Measurements from ENCODE around the gene VANGL1. TPM values are rescaled to one million over a fixed set of nuclear protein-coding genes. Genes with fewer than 3 reads are reported as not detected.

The VANGL1 gene
- total and polyA plus RNA-seq, 2 of the 13 experiments (the other 11 are each of a cell fraction or from before 2014, with no cell fraction given) = 5.3 to 9.4 TPM

DNA sequence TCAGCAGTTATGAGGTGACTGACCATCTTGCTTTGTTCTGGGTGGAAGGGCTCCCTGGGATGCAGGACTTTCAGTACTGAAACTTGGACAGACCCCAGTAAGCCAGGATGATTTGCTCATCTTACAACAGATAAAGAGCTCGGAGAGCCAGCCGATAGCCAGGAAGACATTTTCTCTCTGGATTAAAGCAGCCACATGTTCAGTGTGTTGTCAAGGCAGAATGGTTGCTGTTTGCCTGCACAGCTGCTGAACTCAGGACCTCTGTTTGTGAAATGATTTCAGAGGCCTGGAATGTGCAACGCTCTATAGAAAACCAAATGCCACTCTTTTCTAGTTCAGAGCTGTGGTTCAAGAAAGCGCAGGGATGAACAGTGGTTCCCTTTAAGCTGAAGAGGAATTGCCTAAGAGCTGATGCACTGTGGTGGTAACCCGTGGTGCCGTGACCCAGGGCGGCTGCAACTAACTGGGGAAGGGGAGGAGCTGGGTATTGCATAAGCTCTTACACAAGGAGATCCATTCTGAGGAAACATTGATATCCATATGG is 86.0 kb downstream of the VANGL1 start (continued):
- 0 out of 2 replicates have a peak, but pooled peaks have one; percentile 16 for TF ChIP-seq ELF3 (CRISPR knock-in tag; IDR thresholded peaks at IDR 0.05)
- TF ChIP-seq SP2 (CRISPR knock-in tag; IDR thresholded peaks at IDR 0.05) = no peak
- no peak for TF ChIP-seq HMGA1 (CRISPR knock-in tag; conservative IDR thresholded peaks at IDR 0.05)
- TF ChIP-seq, protein P1, sequence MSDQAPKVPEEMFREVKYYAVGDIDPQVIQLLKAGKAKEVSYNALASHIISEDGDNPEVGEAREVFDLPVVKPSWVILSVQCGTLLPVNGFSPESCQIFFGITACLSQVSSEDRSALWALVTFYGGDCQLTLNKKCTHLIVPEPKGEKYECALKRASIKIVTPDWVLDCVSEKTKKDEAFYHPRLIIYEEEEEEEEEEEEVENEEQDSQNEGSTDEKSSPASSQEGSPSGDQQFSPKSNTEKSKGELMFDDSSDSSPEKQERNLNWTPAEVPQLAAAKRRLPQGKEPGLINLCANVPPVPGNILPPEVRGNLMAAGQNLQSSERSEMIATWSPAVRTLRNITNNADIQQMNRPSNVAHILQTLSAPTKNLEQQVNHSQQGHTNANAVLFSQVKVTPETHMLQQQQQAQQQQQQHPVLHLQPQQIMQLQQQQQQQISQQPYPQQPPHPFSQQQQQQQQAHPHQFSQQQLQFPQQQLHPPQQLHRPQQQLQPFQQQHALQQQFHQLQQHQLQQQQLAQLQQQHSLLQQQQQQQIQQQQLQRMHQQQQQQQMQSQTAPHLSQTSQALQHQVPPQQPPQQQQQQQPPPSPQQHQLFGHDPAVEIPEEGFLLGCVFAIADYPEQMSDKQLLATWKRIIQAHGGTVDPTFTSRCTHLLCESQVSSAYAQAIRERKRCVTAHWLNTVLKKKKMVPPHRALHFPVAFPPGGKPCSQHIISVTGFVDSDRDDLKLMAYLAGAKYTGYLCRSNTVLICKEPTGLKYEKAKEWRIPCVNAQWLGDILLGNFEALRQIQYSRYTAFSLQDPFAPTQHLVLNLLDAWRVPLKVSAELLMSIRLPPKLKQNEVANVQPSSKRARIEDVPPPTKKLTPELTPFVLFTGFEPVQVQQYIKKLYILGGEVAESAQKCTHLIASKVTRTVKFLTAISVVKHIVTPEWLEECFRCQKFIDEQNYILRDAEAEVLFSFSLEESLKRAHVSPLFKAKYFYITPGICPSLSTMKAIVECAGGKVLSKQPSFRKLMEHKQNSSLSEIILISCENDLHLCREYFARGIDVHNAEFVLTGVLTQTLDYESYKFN (CRISPR knock-in tag; conservative IDR thresholded peaks at IDR 0.05) = peak; percentile 34; the same call in 1 of the 2 replicates
- TF ChIP-seq ZSCAN20 (CRISPR knock-in tag; IDR thresholded peaks at IDR 0.05; ENCODE audit: borderline replicate concordance) = no peak
- TF ChIP-seq NR2F1 (CRISPR knock-in tag; IDR thresholded peaks at IDR 0.05) = 0 out of 4 replicates have a peak, but pooled peaks of 1 of the 2 experiments have one; percentile 45
- TF ChIP-seq ZNF20 (CRISPR knock-in tag; IDR thresholded peaks at IDR 0.05) = no peak
- TF ChIP-seq, protein P2, sequence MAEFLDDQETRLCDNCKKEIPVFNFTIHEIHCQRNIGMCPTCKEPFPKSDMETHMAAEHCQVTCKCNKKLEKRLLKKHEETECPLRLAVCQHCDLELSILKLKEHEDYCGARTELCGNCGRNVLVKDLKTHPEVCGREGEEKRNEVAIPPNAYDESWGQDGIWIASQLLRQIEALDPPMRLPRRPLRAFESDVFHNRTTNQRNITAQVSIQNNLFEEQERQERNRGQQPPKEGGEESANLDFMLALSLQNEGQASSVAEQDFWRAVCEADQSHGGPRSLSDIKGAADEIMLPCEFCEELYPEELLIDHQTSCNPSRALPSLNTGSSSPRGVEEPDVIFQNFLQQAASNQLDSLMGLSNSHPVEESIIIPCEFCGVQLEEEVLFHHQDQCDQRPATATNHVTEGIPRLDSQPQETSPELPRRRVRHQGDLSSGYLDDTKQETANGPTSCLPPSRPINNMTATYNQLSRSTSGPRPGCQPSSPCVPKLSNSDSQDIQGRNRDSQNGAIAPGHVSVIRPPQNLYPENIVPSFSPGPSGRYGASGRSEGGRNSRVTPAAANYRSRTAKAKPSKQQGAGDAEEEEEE (CRISPR knock-in tag; IDR thresholded peaks at IDR 0.05; ENCODE audit: borderline replicate concordance) = no peak
- no peak for TF ChIP-seq NR3C1 (CRISPR knock-in tag; IDR thresholded peaks at IDR 0.05)
- TF ChIP-seq, protein P3, sequence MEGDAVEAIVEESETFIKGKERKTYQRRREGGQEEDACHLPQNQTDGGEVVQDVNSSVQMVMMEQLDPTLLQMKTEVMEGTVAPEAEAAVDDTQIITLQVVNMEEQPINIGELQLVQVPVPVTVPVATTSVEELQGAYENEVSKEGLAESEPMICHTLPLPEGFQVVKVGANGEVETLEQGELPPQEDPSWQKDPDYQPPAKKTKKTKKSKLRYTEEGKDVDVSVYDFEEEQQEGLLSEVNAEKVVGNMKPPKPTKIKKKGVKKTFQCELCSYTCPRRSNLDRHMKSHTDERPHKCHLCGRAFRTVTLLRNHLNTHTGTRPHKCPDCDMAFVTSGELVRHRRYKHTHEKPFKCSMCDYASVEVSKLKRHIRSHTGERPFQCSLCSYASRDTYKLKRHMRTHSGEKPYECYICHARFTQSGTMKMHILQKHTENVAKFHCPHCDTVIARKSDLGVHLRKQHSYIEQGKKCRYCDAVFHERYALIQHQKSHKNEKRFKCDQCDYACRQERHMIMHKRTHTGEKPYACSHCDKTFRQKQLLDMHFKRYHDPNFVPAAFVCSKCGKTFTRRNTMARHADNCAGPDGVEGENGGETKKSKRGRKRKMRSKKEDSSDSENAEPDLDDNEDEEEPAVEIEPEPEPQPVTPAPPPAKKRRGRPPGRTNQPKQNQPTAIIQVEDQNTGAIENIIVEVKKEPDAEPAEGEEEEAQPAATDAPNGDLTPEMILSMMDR (CRISPR knock-in tag; IDR thresholded peaks at IDR 0.05) = no peak
- TF ChIP-seq ZNF678 (CRISPR knock-in tag; IDR thresholded peaks at IDR 0.05) = no peak
- TF ChIP-seq BORCS8-MEF2B (CRISPR knock-in tag; IDR thresholded peaks at IDR 0.05) = no peak
- TF ChIP-seq ZC3H13 (CRISPR knock-in tag; IDR thresholded peaks at IDR 0.05) = no peak
- TF ChIP-seq SP5 (CRISPR knock-in tag; IDR thresholded peaks at IDR 0.05; ENCODE audit: borderline replicate concordance, low read depth) = peak; percentile 65
- TF ChIP-seq HNRNPUL1 (IDR thresholded peaks at IDR 0.05; ENCODE audit: low read depth, low read length) = no peak
- no peak for TF ChIP-seq ZFP36L1 (CRISPR knock-in tag; IDR thresholded peaks at IDR 0.05)
- TF ChIP-seq, protein P4, sequence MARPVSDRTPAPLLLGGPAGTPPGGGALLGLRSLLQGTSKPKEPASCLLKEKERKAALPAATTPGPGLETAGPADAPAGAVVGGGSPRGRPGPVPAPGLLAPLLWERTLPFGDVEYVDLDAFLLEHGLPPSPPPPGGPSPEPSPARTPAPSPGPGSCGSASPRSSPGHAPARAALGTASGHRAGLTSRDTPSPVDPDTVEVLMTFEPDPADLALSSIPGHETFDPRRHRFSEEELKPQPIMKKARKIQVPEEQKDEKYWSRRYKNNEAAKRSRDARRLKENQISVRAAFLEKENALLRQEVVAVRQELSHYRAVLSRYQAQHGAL (CRISPR knock-in tag; IDR thresholded peaks at IDR 0.05; ENCODE audit: not compliant biosample characterization) = no peak
- TF ChIP-seq, protein P5, sequence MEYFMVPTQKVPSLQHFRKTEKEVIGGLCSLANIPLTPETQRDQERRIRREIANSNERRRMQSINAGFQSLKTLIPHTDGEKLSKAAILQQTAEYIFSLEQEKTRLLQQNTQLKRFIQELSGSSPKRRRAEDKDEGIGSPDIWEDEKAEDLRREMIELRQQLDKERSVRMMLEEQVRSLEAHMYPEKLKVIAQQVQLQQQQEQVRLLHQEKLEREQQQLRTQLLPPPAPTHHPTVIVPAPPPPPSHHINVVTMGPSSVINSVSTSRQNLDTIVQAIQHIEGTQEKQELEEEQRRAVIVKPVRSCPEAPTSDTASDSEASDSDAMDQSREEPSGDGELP (IDR thresholded peaks at IDR 0.05; ENCODE audit: borderline replicate concordance, low read depth) = peak; percentile 88
- TF ChIP-seq, protein P6, sequence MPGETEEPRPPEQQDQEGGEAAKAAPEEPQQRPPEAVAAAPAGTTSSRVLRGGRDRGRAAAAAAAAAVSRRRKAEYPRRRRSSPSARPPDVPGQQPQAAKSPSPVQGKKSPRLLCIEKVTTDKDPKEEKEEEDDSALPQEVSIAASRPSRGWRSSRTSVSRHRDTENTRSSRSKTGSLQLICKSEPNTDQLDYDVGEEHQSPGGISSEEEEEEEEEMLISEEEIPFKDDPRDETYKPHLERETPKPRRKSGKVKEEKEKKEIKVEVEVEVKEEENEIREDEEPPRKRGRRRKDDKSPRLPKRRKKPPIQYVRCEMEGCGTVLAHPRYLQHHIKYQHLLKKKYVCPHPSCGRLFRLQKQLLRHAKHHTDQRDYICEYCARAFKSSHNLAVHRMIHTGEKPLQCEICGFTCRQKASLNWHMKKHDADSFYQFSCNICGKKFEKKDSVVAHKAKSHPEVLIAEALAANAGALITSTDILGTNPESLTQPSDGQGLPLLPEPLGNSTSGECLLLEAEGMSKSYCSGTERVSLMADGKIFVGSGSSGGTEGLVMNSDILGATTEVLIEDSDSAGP (CRISPR knock-in tag; IDR thresholded peaks at IDR 0.05; ENCODE audit: borderline replicate concordance) = no peak
